H9 (cell line): ENCODE results near the gene KCNH4. TPM values are rescaled to one million over a fixed set of nuclear protein-coding genes. Genes with fewer than 3 reads are reported as not detected.

Experiments
- DNase-seq: peaks from one replicate; pipeline ENCODE4 v3.0.0-alpha.2; 2017
- H2AFZ ChIP-seq: one replicate; pipeline ENCODE4 v1.6.1; 2013; ENCODE audit warnings: mild to moderate bottlenecking, low read length, control low read depth, moderate library complexity
- H2AK5ac ChIP-seq: 2 replicates; pipeline ENCODE4 v1.6.1; 2013; ENCODE audit warnings: low read length, control low read depth, mixed read lengths; ENCODE audit not compliant: insufficient read length
- H2BK120ac ChIP-seq: one replicate; pipeline ENCODE4 v1.6.1; 2013; ENCODE audit warnings: low read depth, mild to moderate bottlenecking, low read length, control low read depth, inconsistent platforms; ENCODE audit not compliant: poor library complexity, severe bottlenecking
- H2BK12ac ChIP-seq: 2 replicates; pipeline ENCODE4 v1.6.1; 2013; ENCODE audit warnings: low read length, control low read depth, mixed read lengths, low read depth; ENCODE audit not compliant: insufficient read length
- H2BK15ac ChIP-seq: 2 replicates; pipeline ENCODE4 v1.6.1; 2013; ENCODE audit warnings: low read depth, low read length, control low read depth
- H2BK20ac ChIP-seq: one replicate; pipeline ENCODE4 v1.6.1; 2013; ENCODE audit warnings: low read depth, mild to moderate bottlenecking, low read length, control low read depth, inconsistent platforms; ENCODE audit not compliant: poor library complexity, severe bottlenecking
- H2BK5ac ChIP-seq: 2 replicates; pipeline ENCODE4 v1.6.1; 2013; ENCODE audit warnings: low read length, control low read depth, mixed read lengths; ENCODE audit not compliant: insufficient read length
- H3K14ac ChIP-seq: 2 replicates; pipeline ENCODE4 v1.6.1; 2013; ENCODE audit warnings: low read length, control low read depth; ENCODE audit not compliant: insufficient read depth
- H3K18ac ChIP-seq: 2 replicates; pipeline ENCODE4 v1.6.1; 2013; ENCODE audit warnings: low read depth, mild to moderate bottlenecking, mixed read lengths, low read length, control low read depth; ENCODE audit not compliant: insufficient read length
- H3K23ac ChIP-seq: 2 replicates; pipeline ENCODE4 v1.6.1; 2013; ENCODE audit warnings: low read length, control low read depth, mixed read lengths, low read depth; ENCODE audit not compliant: insufficient read length
- H3K23me2 ChIP-seq: 2 replicates; pipeline ENCODE4 v1.6.1; 2013; ENCODE audit warnings: low read depth, mild to moderate bottlenecking, mixed read lengths, low read length, control low read depth; ENCODE audit not compliant: insufficient read length, poor library complexity, severe bottlenecking
- H3K27ac ChIP-seq: 2 replicates; pipeline ENCODE4 v1.5.1; 2013; ENCODE audit warnings: low read length, control low read depth, mixed read lengths, low read depth; ENCODE audit not compliant: insufficient read length
- H3K27me3 ChIP-seq: 2 replicates; pipeline ENCODE4 v1.6.1; 2013; ENCODE audit warnings: low read length, control low read depth, inconsistent platforms; ENCODE audit not compliant: insufficient read depth
- H3K4ac ChIP-seq: 2 replicates; pipeline ENCODE4 v1.6.1; 2013; ENCODE audit warnings: low read depth, mild to moderate bottlenecking, control low read depth, inconsistent platforms, low read length, moderate library complexity
- H3K4me1 ChIP-seq: 2 replicates; pipeline ENCODE4 v1.6.1; 2013; ENCODE audit warnings: low read length, control low read depth, inconsistent platforms; ENCODE audit not compliant: insufficient read depth
- H3K4me2 ChIP-seq: 2 replicates; pipeline ENCODE4 v1.6.1; 2013; ENCODE audit warnings: low read length, control low read depth, mixed read lengths; ENCODE audit not compliant: insufficient read length, insufficient read depth
- H3K56ac ChIP-seq: 2 replicates; pipeline ENCODE4 v1.6.1; 2013; ENCODE audit warnings: low read depth, mild to moderate bottlenecking, mixed read lengths, low read length, control low read depth; ENCODE audit not compliant: insufficient read length
- H3K79me1 ChIP-seq: 2 replicates; pipeline ENCODE4 v1.6.1; 2013; ENCODE audit warnings: low read depth, mild to moderate bottlenecking, moderate library complexity, low read length, control low read depth, inconsistent platforms; ENCODE audit not compliant: insufficient read depth, poor library complexity, severe bottlenecking
- H3K79me2 ChIP-seq: 2 replicates; pipeline ENCODE4 v1.6.1; 2013; ENCODE audit warnings: low read length, control low read depth, inconsistent platforms; ENCODE audit not compliant: insufficient read depth
- H3K9ac ChIP-seq: 2 replicates; pipeline ENCODE4 v1.6.1; 2013; ENCODE audit warnings: low read length, control low read depth, mixed read lengths; ENCODE audit not compliant: insufficient read length; ENCODE audit errors: extremely low read depth
- H3K9me3 ChIP-seq: one replicate; pipeline ENCODE4 v1.6.1; 2013; ENCODE audit warnings: low read depth, low read length, inconsistent platforms; ENCODE audit not compliant: control insufficient read depth
- H3T11ph ChIP-seq: one replicate; pipeline ENCODE4 v1.6.1; 2013; ENCODE audit warnings: mild to moderate bottlenecking, low read length, control low read depth, inconsistent platforms
- H4K20me1 ChIP-seq: one replicate; pipeline ENCODE4 v1.6.1; 2013; ENCODE audit not compliant: control insufficient read depth, insufficient read length, insufficient read depth
- H4K5ac ChIP-seq: 2 replicates; pipeline ENCODE4 v1.6.1; 2013; ENCODE audit warnings: low read depth, mild to moderate bottlenecking, mixed read lengths, low read length, control low read depth; ENCODE audit not compliant: insufficient read length
- H4K8ac ChIP-seq: replicated peaks from 2 replicates; pipeline ENCODE4 v1.6.1; 2013; ENCODE audit warnings: low read length, control low read depth, mixed read lengths, low read depth; ENCODE audit not compliant: insufficient read length
- H4K91ac ChIP-seq: 2 replicates; pipeline ENCODE4 v1.6.1; 2013; ENCODE audit warnings: low read depth, mild to moderate bottlenecking, moderate library complexity, mixed read lengths, low read length, control low read depth; ENCODE audit not compliant: insufficient read length
- H3K27ac Mint-ChIP-seq, 3 experiments: 2 replicates in 2 of 3; 3 replicates in 1 of 3; pipeline ENCODE4 v1.8.0; 2020 to 2021; ENCODE audit warnings: mixed read lengths in 3 of 3, mild to moderate bottlenecking in 1 of 3, moderate library complexity in 1 of 3
- H3K27me3 Mint-ChIP-seq: 2 replicates; pipeline ENCODE4 v1.8.0; 2021; ENCODE audit warnings: low read depth, mild to moderate bottlenecking, moderate library complexity, mixed read lengths
- H3K36me3 Mint-ChIP-seq, 3 experiments: 2 replicates in 2 of 3; 3 replicates in 1 of 3; pipeline ENCODE4 v1.8.0; 2020 to 2021; ENCODE audit warnings: low read depth in 3 of 3, mixed read lengths in 3 of 3; ENCODE audit not compliant: insufficient read depth in 1 of 3
- H3K4me1 Mint-ChIP-seq, 2 experiments: 2 replicates each; pipeline ENCODE4 v1.8.0; 2020; ENCODE audit warnings: mixed read lengths in 2 of 2
- H3K4me3 Mint-ChIP-seq, 2 experiments: 2 replicates in 1 of 2; 3 replicates in 1 of 2; pipeline ENCODE4 v1.8.0; 2020 to 2021; ENCODE audit warnings: mild to moderate bottlenecking in 2 of 2, mixed read lengths in 2 of 2, moderate library complexity in 1 of 2
- H3K9me3 Mint-ChIP-seq, 2 experiments: 2 replicates in 1 of 2; 3 replicates in 1 of 2; pipeline ENCODE4 v1.8.0; 2020; ENCODE audit warnings: mild to moderate bottlenecking in 2 of 2, mixed read lengths in 2 of 2, moderate library complexity in 1 of 2
- WGBS: extraction: QIAGEN DNeasy Blood & Tissue Kit; methylation state at CpG from one replicate; pipeline ENCODE4 v1.1.7; 2013; ENCODE audit warnings: missing lambda C conversion rate, low lambda C conversion rate, mixed read lengths; ENCODE audit not compliant: insufficient read length; ENCODE audit errors: extremely low coverage; 5-methylcytosine and 5-hydroxymethylcytosine counted together
- total RNA-seq: library from RNA; stranded (reverse); gene quantifications from 2 replicates; pipeline ENCODE4 v1.2.1, GENCODE V29; 2021
- TF ChIP-seq, protein P1 (sequence below): fragments of 200-600 bp; sonication (generic); conservative IDR thresholded peaks from 3 replicates; pipeline ENCODE4 v1.8.0; 2021; ENCODE audit warnings: antibody characterized with exemption, mild to moderate bottlenecking

The KCNH4 gene
- total RNA-seq, 1 experiment from 2014 or later, result not detected

DNA sequence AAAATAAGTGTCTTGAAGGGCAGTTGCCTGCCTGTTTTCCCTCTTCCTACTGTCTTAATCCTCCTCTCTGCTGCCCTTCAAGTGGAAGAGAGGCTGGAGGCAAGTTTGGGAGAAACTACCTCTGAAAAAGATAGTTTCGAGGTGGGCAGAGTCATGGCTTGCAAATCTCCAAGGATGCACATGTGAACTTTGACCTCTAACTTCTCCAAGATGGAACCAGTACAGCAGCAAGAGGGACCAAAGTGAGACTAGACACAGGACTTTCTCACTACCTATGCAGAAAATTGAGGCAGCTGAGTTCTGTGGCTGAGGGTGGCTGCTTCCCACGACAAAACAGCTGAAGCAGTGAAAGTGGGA is 887 bp upstream of the KCNH4 start:
- no peak overlapping the region for H3K9ac ChIP-seq
- peak overlapping the region; percentile 60 for H3K4me2 ChIP-seq
- TF ChIP-seq, protein P1, sequence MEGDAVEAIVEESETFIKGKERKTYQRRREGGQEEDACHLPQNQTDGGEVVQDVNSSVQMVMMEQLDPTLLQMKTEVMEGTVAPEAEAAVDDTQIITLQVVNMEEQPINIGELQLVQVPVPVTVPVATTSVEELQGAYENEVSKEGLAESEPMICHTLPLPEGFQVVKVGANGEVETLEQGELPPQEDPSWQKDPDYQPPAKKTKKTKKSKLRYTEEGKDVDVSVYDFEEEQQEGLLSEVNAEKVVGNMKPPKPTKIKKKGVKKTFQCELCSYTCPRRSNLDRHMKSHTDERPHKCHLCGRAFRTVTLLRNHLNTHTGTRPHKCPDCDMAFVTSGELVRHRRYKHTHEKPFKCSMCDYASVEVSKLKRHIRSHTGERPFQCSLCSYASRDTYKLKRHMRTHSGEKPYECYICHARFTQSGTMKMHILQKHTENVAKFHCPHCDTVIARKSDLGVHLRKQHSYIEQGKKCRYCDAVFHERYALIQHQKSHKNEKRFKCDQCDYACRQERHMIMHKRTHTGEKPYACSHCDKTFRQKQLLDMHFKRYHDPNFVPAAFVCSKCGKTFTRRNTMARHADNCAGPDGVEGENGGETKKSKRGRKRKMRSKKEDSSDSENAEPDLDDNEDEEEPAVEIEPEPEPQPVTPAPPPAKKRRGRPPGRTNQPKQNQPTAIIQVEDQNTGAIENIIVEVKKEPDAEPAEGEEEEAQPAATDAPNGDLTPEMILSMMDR, result no peak
- no peak overlapping the region for H3K27ac ChIP-seq
- no peak overlapping the region for H3K4ac ChIP-seq
- H2AK5ac ChIP-seq, result no peak overlapping the region
- H3K14ac ChIP-seq, result no peak overlapping the region
- H3K79me2 ChIP-seq, result no peaks in the 10 kb centered on the region
- no peak overlapping the region for H4K91ac ChIP-seq
- H2BK15ac ChIP-seq, result no peak overlapping the region
- H3K4me1 ChIP-seq, result peaks cover 3% of the 10 kb centered on the region; the same call in 1 of the 2 replicates
- H3K9me3 ChIP-seq, result no peaks in the 10 kb centered on the region
- Mint-ChIP-seq H3K36me3 (no peaks in the 10 kb centered on the region), H3K27ac (no peak overlapping the region), H3K27me3 (peaks cover 73% of the 10 kb centered on the region), H3K9me3 (no peaks in the 10 kb centered on the region; a peak in 1 of 5 replicates), H3K4me3 (peak overlapping the region in 1 of 2 experiments; percentile 76; a peak in 3 of 5 replicates), H3K4me1 (peaks cover 21 to 43% of the 10 kb centered on the region in 2 experiments)
- no peak overlapping the region for H4K8ac ChIP-seq
- H3K23me2 ChIP-seq, result peaks cover 21% of the 10 kb centered on the region
- no peak overlapping the region for H2BK20ac ChIP-seq
- H2AFZ ChIP-seq, result no peak overlapping the region
- H3T11ph ChIP-seq, result no peak overlapping the region
- no peak overlapping the region for H3K18ac ChIP-seq
- H3K23ac ChIP-seq, result no peak overlapping the region
- H4K20me1 ChIP-seq, result no peaks in the 10 kb centered on the region
- H2BK5ac ChIP-seq, result no peak overlapping the region
- no peak overlapping the region for H3K56ac ChIP-seq
- no peak overlapping the region for H2BK12ac ChIP-seq
- H4K5ac ChIP-seq, result no peak overlapping the region
- H3K79me1 ChIP-seq, result no peaks in the 10 kb centered on the region
- no peak for DNase-seq
- no CpG with 5 or more reads among the region's 2 CpGs for WGBS
- no peak overlapping the region for H2BK120ac ChIP-seq
- peaks cover 10% of the 10 kb centered on the region; the same call in 1 of the 2 replicates for H3K27me3 ChIP-seq
